HCT116 (cell line): Measurements from ENCODE around the gene RTL10. TPM values are rescaled to one million over a fixed set of nuclear protein-coding genes. Genes with fewer than 3 reads are reported as not detected.

Source experiments
- ATAC-seq: fragments of 200-7000 bp; cut with Tn5 transposase; 2 replicates; pipeline ENCODE4 v1.9.1; 2020; ENCODE audit warnings: mild to moderate bottlenecking, moderate library complexity
- BruUV-seq: library from RNA; stranded (reverse); fragments of 400-500 nt; replicated peaks from 2 replicates; lab custom pipeline; 2021; lab: Mats Ljungman, UMichigan
- CTCF ChIA-PET: fragments of 300-600 bp; sonication (Branson Sonifier 250); formaldehyde crosslinking; loops from one replicate; lab custom pipeline; 2021; ENCODE audit warnings: antibody characterized with exemption; lab: Charles Lee
- POLR2A ChIA-PET: fragments of 300-600, 350-600 bp; sonication (Branson Sonifier 250); formaldehyde crosslinking; loops from one replicate; lab custom pipeline; 2021; ENCODE audit warnings: antibody characterized with exemption; lab: Charles Lee
- RAD21 ChIA-PET, 2 experiments: fragments of 300-600 bp; sonication (Branson Sonifier 250); formaldehyde crosslinking; loops; one replicate each; lab custom pipeline; 2023; ENCODE audit warnings: low total read pairs in 2 of 2; ENCODE audit not compliant: uncharacterized antibody in 2 of 2, unreplicated experiment in 2 of 2, low non-redundant PET in 1 of 2; lab: Charles Lee
- DNase-seq: peaks from one replicate; pipeline ENCODE4 v3.0.0-alpha.2; 2010; ENCODE audit warnings: low read depth, low spot score
- H2AFZ ChIP-seq: fragments of 200-600 bp; shearing (Covaris generic), sonication (generic); 2 replicates; pipeline ENCODE4 v1.6.1; 2017; ENCODE audit warnings: low read depth, mixed run types, mixed read lengths, antibody characterized with exemption, low read length; ENCODE audit not compliant: poor library complexity, severe bottlenecking
- H3K27ac ChIP-seq: 2 replicates; pipeline ENCODE4 v1.5.1; 2012; ENCODE audit warnings: low read depth, low read length
- H3K27me3 ChIP-seq: fragments of 200-600 bp; sonication (generic); 2 replicates; pipeline ENCODE4 v1.6.1; 2016; ENCODE audit warnings: mixed run types, low read length, mixed read lengths; ENCODE audit not compliant: insufficient read depth
- H3K36me3 ChIP-seq, 2 experiments: fragments of 200-500 bp in 1 of 2; fragments of 200-600 bp in 1 of 2; sonication (Bioruptor generic) in 1 of 2; sonication (generic) in 1 of 2; 2 replicates each; pipeline versions ENCODE4 v1.5.1 to v1.6.1; 2014 to 2016; ENCODE audit warnings: low read length in 2 of 2, inconsistent platforms in 1 of 2, mixed read lengths in 1 of 2, mixed run types in 1 of 2; ENCODE audit not compliant: insufficient read depth in 2 of 2, control insufficient read depth in 1 of 2
- H3K4me1 ChIP-seq, 2 experiments: fragments of 200-600 bp in 1 of 2; sonication (generic) in 1 of 2; 2 replicates each; pipeline versions ENCODE4 v1.5.1 to v1.6.1; 2012 to 2017; ENCODE audit warnings: low read length in 2 of 2, inconsistent platforms in 1 of 2, mild to moderate bottlenecking in 1 of 2, mixed read lengths in 1 of 2, mixed run types in 1 of 2, moderate library complexity in 1 of 2; ENCODE audit not compliant: insufficient read depth in 2 of 2, control insufficient read depth in 1 of 2
- H3K4me2 ChIP-seq: fragments of 200-600 bp; sonication (generic); 2 replicates; pipeline ENCODE4 v1.6.1; 2017; ENCODE audit warnings: mixed run types, low read length, mixed read lengths
- H3K4me3 ChIP-seq, 2 experiments: fragments of 200-600 bp in 1 of 2; sonication (generic) in 1 of 2; replicated peaks in 1 of 2; 2 replicates each; pipeline ENCODE4 v1.5.1; 2011 to 2016; ENCODE audit warnings: low read length in 2 of 2, control low read depth in 1 of 2, low read depth in 1 of 2, mild to moderate bottlenecking in 1 of 2, mixed read lengths in 1 of 2, mixed run types in 1 of 2
- H3K79me2 ChIP-seq: fragments of 200-600 bp; sonication (generic); 2 replicates; pipeline ENCODE4 v1.6.1; 2017; ENCODE audit warnings: mild to moderate bottlenecking, mixed run types, low read length, moderate library complexity, mixed read lengths; ENCODE audit not compliant: insufficient read depth
- H3K9ac ChIP-seq: fragments of 200-600 bp; sonication (generic); 2 replicates; pipeline ENCODE4 v1.6.1; 2016; ENCODE audit warnings: low read length, mixed read lengths
- H3K9me2 ChIP-seq: fragments of 200-600 bp; sonication (generic), shearing (Covaris generic); 2 replicates; pipeline ENCODE4 v1.6.1; 2017; ENCODE audit warnings: mixed run types, mild to moderate bottlenecking, moderate library complexity; ENCODE audit not compliant: insufficient read depth
- H3K9me3 ChIP-seq, 2 experiments: fragments of 200-500 bp in 1 of 2; fragments of 200-600 bp in 1 of 2; sonication (Bioruptor generic) in 1 of 2; sonication (generic) in 1 of 2; 2 replicates each; pipeline ENCODE4 v1.6.1; 2014 to 2017; ENCODE audit warnings: low read length in 2 of 2, mixed read lengths in 2 of 2, inconsistent platforms in 1 of 2, low read depth in 1 of 2, mild to moderate bottlenecking in 1 of 2, mixed run types in 1 of 2, moderate library complexity in 1 of 2; ENCODE audit not compliant: control insufficient read depth in 1 of 2, insufficient read depth in 1 of 2
- H4K20me1 ChIP-seq: fragments of 200-600 bp; sonication (generic), shearing (Covaris generic); 2 replicates; pipeline ENCODE4 v1.6.1; 2017; ENCODE audit warnings: mixed run types, mild to moderate bottlenecking, moderate library complexity; ENCODE audit not compliant: insufficient read depth
- CBX3 ChIP-seq: IDR thresholded peaks from 2 replicates; pipeline ENCODE4 v1.6.1; 2012; ENCODE audit warnings: low read depth
- CEBPB ChIP-seq: IDR thresholded peaks from 2 replicates; pipeline ENCODE4 v1.6.1; 2012; ENCODE audit warnings: low read depth
- CTCF ChIP-seq, 3 experiments: fragments of 200-600 bp in 1 of 3; sonication (generic) in 1 of 3; IDR thresholded peaks in 2 of 3; conservative IDR thresholded peaks in 1 of 3; 2 replicates each; pipeline ENCODE4 v1.5.1; 2012 to 2017; ENCODE audit warnings: low read depth in 2 of 3, low read length in 2 of 3, antibody characterized with exemption in 1 of 3, borderline replicate concordance in 1 of 3, control low read depth in 1 of 3, mild to moderate bottlenecking in 1 of 3, mixed read lengths in 1 of 3, mixed run types in 1 of 3, moderate library complexity in 1 of 3; ENCODE audit not compliant: insufficient read depth in 1 of 3
- EZH2phosphoT487 ChIP-seq: fragments of 200-600 bp; IDR thresholded peaks from 2 replicates; pipeline ENCODE4 v1.6.1; 2018; ENCODE audit warnings: antibody characterized with exemption, borderline replicate concordance
- FOSL1 ChIP-seq: IDR thresholded peaks from 2 replicates; pipeline ENCODE4 v1.6.1; 2012; ENCODE audit warnings: low read depth
- JUND ChIP-seq: IDR thresholded peaks from 2 replicates; pipeline ENCODE4 v1.6.1; 2012
- POLR2A ChIP-seq: IDR thresholded peaks from 2 replicates; pipeline ENCODE4 v1.7.0; 2011; ENCODE audit warnings: borderline replicate concordance; ENCODE audit not compliant: insufficient read depth, insufficient read length; ENCODE audit errors: extremely low read depth
- POLR2AphosphoS5 ChIP-seq: IDR thresholded peaks from 2 replicates; pipeline ENCODE4 v1.6.1; 2011; ENCODE audit warnings: mild to moderate bottlenecking, low read depth, low read length, moderate library complexity
- SIN3A ChIP-seq: IDR thresholded peaks from 2 replicates; pipeline ENCODE4 v1.6.1; 2012; ENCODE audit warnings: low read depth
- SRF ChIP-seq: IDR thresholded peaks from 2 replicates; pipeline ENCODE4 v1.6.1; 2012; ENCODE audit warnings: low read depth
- TCF7L2 ChIP-seq: IDR thresholded peaks from 2 replicates; pipeline ENCODE4 v1.7.0; 2011; ENCODE audit warnings: borderline replicate concordance, inconsistent platforms; ENCODE audit not compliant: insufficient read depth, insufficient read length; ENCODE audit errors: extremely low read depth
- ZBTB33 ChIP-seq: IDR thresholded peaks from 2 replicates; pipeline ENCODE4 v1.6.1; 2011; ENCODE audit warnings: mild to moderate bottlenecking, low read length, moderate library complexity; ENCODE audit not compliant: insufficient replicate concordance; ENCODE audit errors: extremely low read depth
- ZFX ChIP-seq: fragments of 450-650 bp; IDR thresholded peaks from 2 replicates; pipeline ENCODE4 v1.6.1; 2017
- intact Hi-C: fragments of 100-400 bp; cut with micrococcal nuclease; formaldehyde crosslinking; loops from 2 replicates; pipeline ENCODE4 v1.10.0; 2022
- total RNA-seq: library from RNA; stranded (reverse); gene quantifications from one replicate; pipeline ENCODE4 v1.2.1, GENCODE V29; 2021; ENCODE audit not compliant: unreplicated experiment
- TF ChIP-seq, protein P1 (sequence below): IDR thresholded peaks from 2 replicates; pipeline ENCODE4 v1.6.1; 2012
- TF ChIP-seq, protein P2 (sequence below): IDR thresholded peaks from 2 replicates; pipeline ENCODE4 v1.6.1; 2012

RTL10 gene
- total RNA-seq, 1 experiment from 2014 or later = 24.6 TPM

DNA sequence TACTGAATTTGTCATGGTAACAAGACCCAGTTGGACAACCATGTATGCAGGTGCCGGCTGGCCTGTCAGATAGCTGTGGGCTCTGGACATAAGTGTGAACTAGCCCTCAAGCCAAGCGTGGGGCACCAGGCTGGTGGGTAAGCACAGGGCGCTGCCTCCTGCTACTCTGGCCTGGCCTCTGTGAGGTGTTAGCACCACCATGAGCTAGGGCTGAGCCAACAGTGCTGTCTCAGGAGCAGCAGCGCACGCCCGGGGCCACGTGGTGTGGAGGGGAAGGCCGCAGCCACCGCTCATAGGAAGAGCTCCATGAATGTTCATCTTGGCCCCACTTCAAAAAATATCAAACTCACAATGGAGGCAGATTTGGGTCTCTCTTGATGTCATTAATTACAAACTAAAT is 35.3 kb upstream of the RTL10 start:
- H4K20me1 ChIP-seq = no peaks in the 10 kb centered on the region
- intact Hi-C loops = no loop called here
- no peaks in the 10 kb centered on the region for H3K27me3 ChIP-seq
- no peaks in the 10 kb centered on the region for H3K36me3 ChIP-seq
- H3K9me2 ChIP-seq = no peaks in the 10 kb centered on the region
- no peak overlapping the region for H3K4me3 ChIP-seq
- BruUV-seq = no TSS peak
- H3K27ac ChIP-seq = no peak overlapping the region
- TF ChIP-seq EZH2phosphoT487 (no peak), JUND (no peak), CBX3 (no peak), SIN3A (no peak), CTCF (IDR thresholded peaks at IDR 0.05 in 2 of 3, conservative IDR thresholded peaks at IDR 0.05 in 1 of 3; ENCODE audit: borderline replicate concordance in 1 of 3, insufficient read depth in 1 of 3, low read depth in 2 of 3, low read length in 2 of 3) (no peak), SRF (no peak), TCF7L2 (no peak), POLR2A (no peak), ZBTB33 (no peak), FOSL1 (no peak), CEBPB (no peak), POLR2AphosphoS5 (no peak), ZFX (no peak)
- TF ChIP-seq, protein P1, sequence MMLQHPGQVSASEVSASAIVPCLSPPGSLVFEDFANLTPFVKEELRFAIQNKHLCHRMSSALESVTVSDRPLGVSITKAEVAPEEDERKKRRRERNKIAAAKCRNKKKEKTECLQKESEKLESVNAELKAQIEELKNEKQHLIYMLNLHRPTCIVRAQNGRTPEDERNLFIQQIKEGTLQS = no peak
- TF ChIP-seq, protein P2, sequence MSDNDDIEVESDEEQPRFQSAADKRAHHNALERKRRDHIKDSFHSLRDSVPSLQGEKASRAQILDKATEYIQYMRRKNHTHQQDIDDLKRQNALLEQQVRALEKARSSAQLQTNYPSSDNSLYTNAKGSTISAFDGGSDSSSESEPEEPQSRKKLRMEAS = no peak
- no peaks in the 10 kb centered on the region for H3K9me3 ChIP-seq
- ChIA-PET RAD21 (no interaction called here), CTCF (no interaction called here), POLR2A (no interaction called here)
- DNase-seq (no peak), ATAC-seq (no peak)
- H3K4me2 ChIP-seq = no peak overlapping the region
- peaks cover 17 to 22% of the 10 kb centered on the region in 2 experiments for H3K4me1 ChIP-seq
- H2AFZ ChIP-seq = no peak overlapping the region
- H3K79me2 ChIP-seq = no peaks in the 10 kb centered on the region
- no peak overlapping the region for H3K9ac ChIP-seq
